Measurements from ENCODE around the gene LSM10.
A peak's percentile ranks its signal among the peaks of the same experiment; 100 is the strongest.

Gene LSM10

DNA sequence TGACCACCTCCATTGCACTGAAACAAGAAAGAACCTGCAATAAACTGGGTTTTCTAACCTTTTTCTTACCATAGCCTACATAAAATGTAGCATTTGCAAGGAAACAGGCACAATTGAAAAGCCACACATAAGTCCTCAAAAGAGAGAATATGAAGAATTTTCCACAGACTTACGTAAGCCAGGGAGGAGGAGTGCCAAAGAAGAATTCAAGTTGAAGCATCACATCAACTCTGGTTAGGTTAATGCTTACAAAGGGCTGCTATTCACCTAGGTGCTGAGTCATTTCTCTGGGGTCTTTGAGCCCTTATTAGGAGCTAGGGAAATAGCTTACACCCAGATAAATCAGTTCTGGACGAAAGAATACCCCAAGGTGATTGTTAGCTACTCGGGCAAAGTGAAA lies 42.9 kb upstream of the LSM10 start:
- no peak for DNase-seq
- Mint-ChIP-seq H3K27ac (no peak overlapping the region), H3K27me3 (ENCODE audit: low read depth, poor library complexity) (no peaks in the 10 kb centered on the region), H3K4me1 (peaks cover 14% of the 10 kb centered on the region), H3K36me3 (ENCODE audit: low read depth) (peaks cover 19% of the 10 kb centered on the region), H3K9me3 (no peaks in the 10 kb centered on the region), H3K4me3 (no peak overlapping the region)
- TF ChIP-seq, protein P1, sequence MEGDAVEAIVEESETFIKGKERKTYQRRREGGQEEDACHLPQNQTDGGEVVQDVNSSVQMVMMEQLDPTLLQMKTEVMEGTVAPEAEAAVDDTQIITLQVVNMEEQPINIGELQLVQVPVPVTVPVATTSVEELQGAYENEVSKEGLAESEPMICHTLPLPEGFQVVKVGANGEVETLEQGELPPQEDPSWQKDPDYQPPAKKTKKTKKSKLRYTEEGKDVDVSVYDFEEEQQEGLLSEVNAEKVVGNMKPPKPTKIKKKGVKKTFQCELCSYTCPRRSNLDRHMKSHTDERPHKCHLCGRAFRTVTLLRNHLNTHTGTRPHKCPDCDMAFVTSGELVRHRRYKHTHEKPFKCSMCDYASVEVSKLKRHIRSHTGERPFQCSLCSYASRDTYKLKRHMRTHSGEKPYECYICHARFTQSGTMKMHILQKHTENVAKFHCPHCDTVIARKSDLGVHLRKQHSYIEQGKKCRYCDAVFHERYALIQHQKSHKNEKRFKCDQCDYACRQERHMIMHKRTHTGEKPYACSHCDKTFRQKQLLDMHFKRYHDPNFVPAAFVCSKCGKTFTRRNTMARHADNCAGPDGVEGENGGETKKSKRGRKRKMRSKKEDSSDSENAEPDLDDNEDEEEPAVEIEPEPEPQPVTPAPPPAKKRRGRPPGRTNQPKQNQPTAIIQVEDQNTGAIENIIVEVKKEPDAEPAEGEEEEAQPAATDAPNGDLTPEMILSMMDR (IDR thresholded peaks at IDR 0.05), result no peak

DNA sequence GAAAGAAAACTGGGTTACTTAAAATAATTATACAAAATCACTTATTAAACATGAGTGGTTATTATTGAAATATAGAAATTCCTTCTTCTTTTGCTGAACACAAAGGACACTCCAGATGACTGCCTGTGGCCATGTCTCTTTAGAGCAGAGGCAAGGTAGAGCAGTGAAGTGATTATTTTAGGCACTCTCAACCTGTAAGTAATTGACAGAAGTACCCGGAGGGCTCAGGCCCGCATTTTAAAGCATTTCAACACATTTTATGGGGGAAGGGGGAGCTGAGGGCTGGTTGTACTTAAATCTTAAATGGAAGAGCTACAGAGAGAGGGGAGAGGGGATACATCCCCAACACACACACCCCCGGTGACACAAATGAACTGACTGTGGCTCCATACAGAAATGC lies 42.3 kb upstream of the LSM10 start:
- no peak overlapping the region for H3K27ac Mint-ChIP-seq
- H3K4me1 Mint-ChIP-seq, result peaks cover 14% of the 10 kb centered on the region
- TF ChIP-seq, protein P1 (IDR thresholded peaks at IDR 0.05), result no peak
- H3K27me3 Mint-ChIP-seq (ENCODE audit: low read depth, poor library complexity), result no peaks in the 10 kb centered on the region
- no peaks in the 10 kb centered on the region for H3K9me3 Mint-ChIP-seq
- H3K4me3 Mint-ChIP-seq, result no peak overlapping the region
- peaks cover 19% of the 10 kb centered on the region for H3K36me3 Mint-ChIP-seq (ENCODE audit: low read depth)
- no peak for DNase-seq

DNA sequence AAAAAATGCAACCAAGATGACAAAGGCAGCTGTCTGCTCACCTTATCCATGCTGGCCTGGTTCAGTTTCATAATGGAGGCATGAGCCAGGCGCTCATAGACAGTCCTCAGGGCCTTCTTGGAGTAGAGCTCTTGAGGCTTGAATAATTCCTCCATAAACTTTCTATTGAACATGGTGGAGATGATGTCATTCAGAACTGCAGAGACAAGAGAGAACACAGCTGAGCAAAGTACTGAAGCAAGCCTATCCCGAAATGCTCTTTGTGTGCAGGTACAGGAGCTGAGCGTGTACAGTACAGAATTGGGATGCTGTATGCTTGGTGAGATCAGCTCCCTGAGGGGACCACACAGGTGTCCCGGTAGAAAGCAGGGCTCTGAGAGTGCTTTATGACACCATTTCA lies 41.0 kb upstream of the LSM10 start:
- Mint-ChIP-seq H3K4me3 (no peak overlapping the region), H3K36me3 (ENCODE audit: low read depth) (peaks cover 23% of the 10 kb centered on the region), H3K4me1 (peaks cover 14% of the 10 kb centered on the region), H3K9me3 (no peaks in the 10 kb centered on the region), H3K27ac (no peak overlapping the region), H3K27me3 (ENCODE audit: low read depth, poor library complexity) (no peaks in the 10 kb centered on the region)
- TF ChIP-seq, protein P1 (IDR thresholded peaks at IDR 0.05), result no peak
- no peak for DNase-seq

DNA sequence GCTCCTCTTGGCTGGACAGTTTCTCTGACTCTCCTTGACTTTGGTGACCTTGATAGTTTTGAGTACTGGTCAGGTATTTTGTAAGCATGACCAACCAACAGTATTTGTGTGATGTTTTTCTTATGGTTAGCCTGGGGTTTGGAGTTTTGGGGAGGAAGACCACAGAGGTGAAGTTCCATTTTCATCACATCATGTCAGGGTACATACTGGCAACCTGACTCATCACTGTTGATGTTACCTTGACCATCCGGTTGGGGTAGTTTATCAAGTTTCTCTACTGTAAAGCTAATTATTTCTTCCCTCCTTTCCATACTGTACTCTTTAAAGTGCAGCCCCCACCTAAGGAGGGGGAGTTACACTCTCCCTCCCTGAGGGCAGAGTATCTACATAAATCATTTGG lies 39.1 kb upstream of the LSM10 start:
- Mint-ChIP-seq H3K27ac (no peak overlapping the region), H3K4me1 (peaks cover 14% of the 10 kb centered on the region), H3K4me3 (no peak overlapping the region), H3K9me3 (no peaks in the 10 kb centered on the region), H3K27me3 (ENCODE audit: low read depth, poor library complexity) (no peaks in the 10 kb centered on the region), H3K36me3 (ENCODE audit: low read depth) (peaks cover 24% of the 10 kb centered on the region)
- TF ChIP-seq, protein P1 (IDR thresholded peaks at IDR 0.05), result no peak
- DNase-seq, result no peak

DNA sequence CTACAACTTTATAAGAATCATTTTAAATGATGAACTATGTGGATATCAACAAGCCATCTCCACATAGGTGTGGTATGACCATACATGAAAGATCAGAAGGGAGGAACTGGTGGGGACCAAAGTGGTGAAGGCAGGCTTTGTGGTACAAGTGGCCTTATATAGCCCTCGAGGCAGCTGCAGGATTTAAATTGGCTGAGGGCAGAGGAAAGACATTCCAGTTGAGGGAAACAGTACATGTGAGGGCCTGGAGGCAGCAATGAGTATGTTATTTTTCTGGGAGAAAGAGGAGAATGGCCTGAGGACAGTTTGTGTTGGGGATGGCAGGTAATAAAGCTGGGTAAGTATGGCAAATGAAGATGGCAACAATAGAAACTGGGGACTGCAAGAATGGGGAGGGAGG lies 35.4 kb upstream of the LSM10 start:
- no peak for DNase-seq
- H3K9me3 Mint-ChIP-seq, result no peaks in the 10 kb centered on the region
- no peaks in the 10 kb centered on the region for H3K27me3 Mint-ChIP-seq (ENCODE audit: low read depth, poor library complexity)
- TF ChIP-seq, protein P1 (IDR thresholded peaks at IDR 0.05), result no peak
- H3K4me1 Mint-ChIP-seq, result no peaks in the 10 kb centered on the region
- peaks cover 35% of the 10 kb centered on the region for H3K36me3 Mint-ChIP-seq (ENCODE audit: low read depth)
- peak overlapping the region; percentile 50 for H3K27ac Mint-ChIP-seq
- H3K4me3 Mint-ChIP-seq, result no peak overlapping the region

GRCh38 chr1:36432616-36433015 lies 34.9 kb upstream of the LSM10 start:
- H3K4me1 Mint-ChIP-seq, result no peaks in the 10 kb centered on the region
- H3K36me3 Mint-ChIP-seq (ENCODE audit: low read depth), result peaks cover 36% of the 10 kb centered on the region
- H3K27ac Mint-ChIP-seq, result peak overlapping the region; percentile 84
- no peaks in the 10 kb centered on the region for H3K9me3 Mint-ChIP-seq
- H3K4me3 Mint-ChIP-seq, result no peak overlapping the region
- H3K27me3 Mint-ChIP-seq (ENCODE audit: low read depth, poor library complexity), result no peaks in the 10 kb centered on the region
- no peak for DNase-seq
- TF ChIP-seq, protein P1 (IDR thresholded peaks at IDR 0.05), result no peak
